ENCODE measurements around the gene TH.

Gene TH

GRCh38 chr11:2159536-2160413, 11.8 kb downstream of the TH start:
- no peak for DNase-seq (ENCODE audit: low read depth in 2 of 2)

GRCh38 chr11:2158966-2159365, 12.6 kb downstream of the TH start:
- DNase-seq (ENCODE audit: low read depth in 2 of 2) = no peak

- DNase-seq (ENCODE audit: low read depth in 2 of 2) = no peak
These were observed 13.3 kb downstream of the TH start for GRCh38 chr11:2158296-2158737.

- no peak for DNase-seq (ENCODE audit: low read depth in 2 of 2)
These were observed 14.1 kb downstream of the TH start for GRCh38 chr11:2157294-2158040.

- peak; percentile 26 to 49 for DNase-seq (ENCODE audit: low read depth in 2 of 2)
These were observed 15.0 kb downstream of the TH start for GRCh38 chr11:2156416-2157182.

- no peak for DNase-seq (ENCODE audit: low read depth in 2 of 2)
These were observed 16.1 kb downstream of the TH start for GRCh38 chr11:2155511-2155910.

- no peak for DNase-seq (ENCODE audit: low read depth in 2 of 2)
These were observed 16.7 kb downstream of the TH start for GRCh38 chr11:2154889-2155288.

GRCh38 chr11:2154195-2154585, 17.4 kb downstream of the TH start:
- no peak for DNase-seq (ENCODE audit: low read depth in 2 of 2)

GRCh38 chr11:2153581-2154194, 17.9 kb downstream of the TH start:
- DNase-seq (ENCODE audit: low read depth in 2 of 2) = no peak

GRCh38 chr11:2151500-2152257, 19.9 kb downstream of the TH start:
- peak; percentile 69 to 78 for DNase-seq (ENCODE audit: low read depth in 2 of 2)

GRCh38 chr11:2149864-2150847, 21.5 kb downstream of the TH start:
- DNase-seq (ENCODE audit: low read depth in 2 of 2) = no peak

GRCh38 chr11:2149460-2149859, 22.2 kb downstream of the TH start:
- DNase-seq (ENCODE audit: low read depth in 2 of 2) = no peak

- DNase-seq (ENCODE audit: low read depth in 2 of 2) = no peak
These were observed 23.0 kb downstream of the TH start for GRCh38 chr11:2148595-2148994.

- DNase-seq (ENCODE audit: low read depth in 2 of 2) = no peak
These were observed 24.2 kb downstream of the TH start for GRCh38 chr11:2147391-2147790.

GRCh38 chr11:2146051-2146450, 25.6 kb downstream of the TH start:
- DNase-seq (ENCODE audit: low read depth in 2 of 2) = no peak

GRCh38 chr11:2144544-2145248, 26.9 kb downstream of the TH start:
- DNase-seq (ENCODE audit: low read depth in 2 of 2) = no peak

GRCh38 chr11:2143799-2144543, 27.6 kb downstream of the TH start:
- no peak for DNase-seq (ENCODE audit: low read depth in 2 of 2)

- no peak for DNase-seq (ENCODE audit: low read depth in 2 of 2)
These were observed 28.2 kb downstream of the TH start for GRCh38 chr11:2143477-2143798.
